Naive thymus-derived CD4-positive, alpha-beta T cell (primary cell): ENCODE data around the gene MAP3K15. TPM values are rescaled to one million over a fixed set of nuclear protein-coding genes. Genes with fewer than 3 reads are reported as not detected.
"Not testable (repeated sequence)": the region's sequence is repeated elsewhere in the genome, so short reads cannot be mapped to it uniquely, and the experiment has no call there.

Source experiments
- ATAC-seq: fragments of 150-1000 bp; cut with Tn5 transposase; 2 replicates; pipeline ENCODE4 v1.10.0; 2021; ENCODE audit warnings: mild to moderate bottlenecking, moderate library complexity
- CTCF ChIA-PET: fragments of 350-600 bp; sonication (Branson Sonifier 250); formaldehyde crosslinking; loops from one replicate; lab custom pipeline; 2021; ENCODE audit warnings: antibody characterized with exemption; lab: Charles Lee
- POLR2A ChIA-PET: fragments of 350-600 bp; sonication (Branson Sonifier 250); formaldehyde crosslinking; loops from one replicate; lab custom pipeline; 2021; ENCODE audit warnings: antibody characterized with exemption, inconsistent platforms; lab: Charles Lee
- DNase-seq, 9 donors: peaks; one replicate each; pipeline versions ENCODE4 v3.0.0 to v3.0.0-alpha.2; 2020 to 2022; ENCODE audit warnings: mixed read lengths in 1 of 9
- H3K27ac ChIP-seq: one replicate; pipeline ENCODE4 v1.7.0; 2013; ENCODE audit warnings: mild to moderate bottlenecking, low read depth, low read length, moderate library complexity
- H3K27me3 ChIP-seq, 2 donors: one replicate each; pipeline ENCODE4 v1.7.0; 2013; ENCODE audit warnings: low read length in 2 of 2, mild to moderate bottlenecking in 2 of 2, moderate library complexity in 2 of 2; ENCODE audit not compliant: control insufficient read depth in 2 of 2, insufficient read depth in 2 of 2
- H3K36me3 ChIP-seq, 3 experiments: 1 replicate in 2 of 3; 2 replicates in 1 of 3; pipeline ENCODE4 v1.7.0; 2013; ENCODE audit warnings: low read length in 3 of 3, mild to moderate bottlenecking in 3 of 3, moderate library complexity in 1 of 3; ENCODE audit not compliant: insufficient read depth in 3 of 3, control insufficient read depth in 2 of 3
- H3K4me1 ChIP-seq, 2 donors: one replicate each; pipeline ENCODE4 v1.7.0; 2013; ENCODE audit warnings: low read length in 2 of 2, mild to moderate bottlenecking in 2 of 2, moderate library complexity in 1 of 2; ENCODE audit not compliant: control insufficient read depth in 2 of 2, insufficient read depth in 2 of 2
- H3K4me3 ChIP-seq: 2 replicates; pipeline ENCODE4 v1.7.0; 2013; ENCODE audit warnings: mild to moderate bottlenecking, low read length
- H3K9me3 ChIP-seq, 3 experiments: 1 replicate in 2 of 3; 2 replicates in 1 of 3; pipeline ENCODE4 v1.7.0; 2013; ENCODE audit warnings: low read length in 3 of 3; ENCODE audit not compliant: control insufficient read depth in 2 of 3
- H3K27ac Mint-ChIP-seq, 9 donors: one replicate each; pipeline ENCODE4 v1.8.0; 2020 to 2022; ENCODE audit warnings: mixed read lengths in 9 of 9, mild to moderate bottlenecking in 8 of 9, moderate library complexity in 5 of 9, inconsistent platforms in 2 of 9
- H3K27me3 Mint-ChIP-seq, 5 donors: one replicate each; pipeline ENCODE4 v1.8.0; 2021 to 2022; ENCODE audit warnings: mixed read lengths in 5 of 5, mild to moderate bottlenecking in 1 of 5
- H3K36me3 Mint-ChIP-seq, 5 donors: one replicate each; pipeline ENCODE4 v1.8.0; 2020 to 2022; ENCODE audit warnings: mixed read lengths in 5 of 5, mild to moderate bottlenecking in 3 of 5, inconsistent platforms in 1 of 5
- H3K4me1 Mint-ChIP-seq, 7 donors: one replicate each; pipeline ENCODE4 v1.8.0; 2020 to 2022; ENCODE audit warnings: mixed read lengths in 7 of 7, mild to moderate bottlenecking in 3 of 7, inconsistent platforms in 1 of 7
- H3K4me3 Mint-ChIP-seq, 10 donors: one replicate each; pipeline ENCODE4 v1.8.0; 2020 to 2022; ENCODE audit warnings: mild to moderate bottlenecking in 10 of 10, mixed read lengths in 10 of 10, moderate library complexity in 6 of 10, inconsistent platforms in 2 of 10
- H3K9me3 Mint-ChIP-seq, 11 donors: one replicate each; pipeline ENCODE4 v1.8.0; 2020 to 2022; ENCODE audit warnings: mixed read lengths in 11 of 11, mild to moderate bottlenecking in 4 of 11, inconsistent platforms in 1 of 11, moderate library complexity in 1 of 11
- intact Hi-C, 2 donors: fragments of 100-400 bp; cut with micrococcal nuclease; formaldehyde crosslinking; loops; one replicate each; pipeline ENCODE4 v1.15.1; 2023
- polyA plus RNA-seq, 2 donors: library from polyadenylated mRNA; unstranded; fragments of 300-500 nt; fragmentation: Illumina TruSeq; gene quantifications; one replicate each; pipeline ENCODE4 v1.2.3, GENCODE V29; 2021
- total RNA-seq, 6 experiments: library from RNA in 5 of 6; stranded (reverse) in 5 of 6; gene quantifications; 1 replicate in 5 of 6; 2 replicates in 1 of 6; pipeline ENCODE4 v1.2.3 and lab custom pipeline; 2021 to 2026

MAP3K15 gene
- total and polyA plus RNA-seq, 7 experiments from 2014 or later, result 0.04 to 0.10 TPM; not detected in 5

GRCh38 chrX:19517965-19518364, 2.7 kb upstream of the MAP3K15 start:
- Histone ChIP-seq H3K4me1 (no peaks in the 10 kb centered on the region), H3K9me3 (no peaks in the 10 kb centered on the region), H3K27ac (no peak overlapping the region), H3K27me3 (no peaks in the 10 kb centered on the region), H3K36me3 (no peaks in the 10 kb centered on the region), H3K4me3 (no peak overlapping the region)
- no peak for ATAC-seq
- DNase-seq, result no peak
- peaks cover 0 to 3% (median 0%) of the 10 kb centered on the region in 5 donors for H3K36me3 Mint-ChIP-seq
- ChIA-PET POLR2A (no interaction called here), CTCF (no interaction called here)
- peaks cover 0 to 18% (median 2%) of the 10 kb centered on the region in 11 donors for H3K9me3 Mint-ChIP-seq
- H3K4me3 Mint-ChIP-seq, result no peak overlapping the region
- H3K27me3 Mint-ChIP-seq, result peaks cover 4 to 29% (median 27%) of the 10 kb centered on the region in 5 donors
- no peak overlapping the region for H3K27ac Mint-ChIP-seq
- intact Hi-C loops, result loop anchor here in 1 of 2 donors (5.0 to 10.0 kb wide), 2 partner anchors 146 to 843 kb away; partner anchors contain the start of gene RS1
- peaks cover 0 to 7% (median 0%) of the 10 kb centered on the region in 7 donors for H3K4me1 Mint-ChIP-seq

- ATAC-seq, result no peak
- CTCF ChIA-PET, result no interaction called here
- no peaks in the 10 kb centered on the region for H3K36me3 ChIP-seq
- Mint-ChIP-seq H3K9me3 (peaks cover 0 to 14% (median 2%) of the 10 kb centered on the region in 11 donors), H3K4me3 (peak overlapping the region; percentile 27 to 72 (median 54)), H3K27me3 (peaks cover 4 to 36% (median 27%) of the 10 kb centered on the region in 5 donors), H3K27ac (no peak overlapping the region), H3K36me3 (no peaks in the 10 kb centered on the region), H3K4me1 (peaks cover 0 to 7% (median 0%) of the 10 kb centered on the region in 7 donors)
- DNase-seq, result no peak
- no peaks in the 10 kb centered on the region for H3K4me1 ChIP-seq
- intact Hi-C loops, result loop anchor here (1.0 to 10.0 kb wide), 3 partner anchors 143 to 841 kb away; partner anchors contain the start of gene RS1 (in 1 of the 2)
- no peak overlapping the region for H3K27ac ChIP-seq
- H3K27me3 ChIP-seq, result no peaks in the 10 kb centered on the region
- H3K9me3 ChIP-seq, result no peaks in the 10 kb centered on the region
- H3K4me3 ChIP-seq, result no peak overlapping the region
- POLR2A ChIA-PET, result no interaction called here
Measured at GRCh38 chrX:19515615-19516105, 352 bp upstream of the MAP3K15 start.

GRCh38 chrX:19513383-19513782, 1.9 kb downstream of the MAP3K15 start:
- intact Hi-C loops, result loop anchor here in 1 of 2 donors (10.0 kb wide), 1 partner anchor 839 kb away; the partner anchor contains the start of gene RS1
- no peak for ATAC-seq
- Histone ChIP-seq H3K4me3 (no peak overlapping the region), H3K9me3 (no peaks in the 10 kb centered on the region), H3K27ac (no peak overlapping the region), H3K4me1 (no peaks in the 10 kb centered on the region), H3K36me3 (no peaks in the 10 kb centered on the region), H3K27me3 (no peaks in the 10 kb centered on the region)
- Mint-ChIP-seq H3K27ac (no peak overlapping the region), H3K4me1 (peaks cover 0 to 7% (median 0%) of the 10 kb centered on the region in 7 donors), H3K9me3 (peaks cover 0 to 17% (median 2%) of the 10 kb centered on the region in 11 donors), H3K27me3 (peaks cover 9 to 37% (median 20%) of the 10 kb centered on the region in 5 donors), H3K36me3 (no peaks in the 10 kb centered on the region), H3K4me3 (peak overlapping the region in 3 of 10 donors; percentile 33 to 48 (median 33))
- CTCF ChIA-PET, result no interaction called here
- no peak for DNase-seq
- POLR2A ChIA-PET, result no interaction called here

- ATAC-seq (no peak), DNase-seq (no peak)
- Histone ChIP-seq H3K27me3 (no peaks in the 10 kb centered on the region), H3K9me3 (no peaks in the 10 kb centered on the region), H3K36me3 (no peaks in the 10 kb centered on the region), H3K27ac (no peak overlapping the region), H3K4me1 (no peaks in the 10 kb centered on the region), H3K4me3 (no peak overlapping the region)
- Mint-ChIP-seq H3K4me3 (peak overlapping the region in 1 of 10 donors; percentile 18), H3K36me3 (no peaks in the 10 kb centered on the region), H3K4me1 (peaks cover 0 to 7% (median 0%) of the 10 kb centered on the region in 7 donors), H3K27me3 (peaks cover 9 to 34% (median 16%) of the 10 kb centered on the region in 5 donors), H3K27ac (no peak overlapping the region), H3K9me3 (peaks cover 0 to 13% (median 2%) of the 10 kb centered on the region in 11 donors)
- intact Hi-C loops, result loop anchor here in 1 of 2 donors (10.0 kb wide), 1 partner anchor 838 kb away; the partner anchor contains the start of gene RS1
- CTCF ChIA-PET, result no interaction called here
- POLR2A ChIA-PET, result no interaction called here
Measured at GRCh38 chrX:19512961-19513360, 2.3 kb downstream of the MAP3K15 start.

- Mint-ChIP-seq H3K36me3 (no peaks in the 10 kb centered on the region), H3K4me1 (peaks cover 0 to 7% (median 0%) of the 10 kb centered on the region in 7 donors), H3K9me3 (peaks cover 0 to 9% (median 2%) of the 10 kb centered on the region in 11 donors), H3K4me3 (no peak overlapping the region), H3K27ac (no peak overlapping the region), H3K27me3 (peaks cover 7 to 32% (median 13%) of the 10 kb centered on the region in 5 donors)
- no peaks in the 10 kb centered on the region for H3K4me1 ChIP-seq
- intact Hi-C loops, result loop anchor here in 1 of 2 donors (10.0 kb wide), 1 partner anchor 838 kb away; the partner anchor contains the start of gene RS1
- DNase-seq, result no peak
- no peak overlapping the region for H3K4me3 ChIP-seq
- H3K27ac ChIP-seq, result no peak overlapping the region
- no peak for ATAC-seq
- POLR2A ChIA-PET, result no interaction called here
- H3K36me3 ChIP-seq, result no peaks in the 10 kb centered on the region
- H3K9me3 ChIP-seq, result no peaks in the 10 kb centered on the region
- CTCF ChIA-PET, result no interaction called here
- H3K27me3 ChIP-seq, result no peaks in the 10 kb centered on the region
Measured at GRCh38 chrX:19512359-19512758, 2.9 kb downstream of the MAP3K15 start.

GRCh38 chrX:19511796-19512195, 3.5 kb downstream of the MAP3K15 start:
- H3K4me1 ChIP-seq, H3K4me1 Mint-ChIP-seq, H3K27me3 ChIP-seq, H3K27ac ChIP-seq, ATAC-seq, H3K9me3 Mint-ChIP-seq, H3K27ac Mint-ChIP-seq, H3K4me3 Mint-ChIP-seq, DNase-seq, H3K4me3 ChIP-seq, CTCF ChIA-PET, H3K9me3 ChIP-seq, H3K36me3 Mint-ChIP-seq, POLR2A ChIA-PET, H3K36me3 ChIP-seq: not testable (repeated sequence)
- H3K27me3 Mint-ChIP-seq, result peaks cover 3 to 27% (median 10%) of the 10 kb centered on the region in 5 donors
- intact Hi-C loops, result loop anchor here in 1 of 2 donors (10.0 kb wide), 1 partner anchor 837 kb away; the partner anchor contains the start of gene RS1

GRCh38 chrX:19496711-19497110, 18.6 kb downstream of the MAP3K15 start:
- no peak for ATAC-seq
- ChIA-PET POLR2A (no interaction called here), CTCF (no interaction called here)
- Histone ChIP-seq H3K27ac (no peak overlapping the region), H3K9me3 (no peaks in the 10 kb centered on the region), H3K4me1 (no peaks in the 10 kb centered on the region), H3K4me3 (no peak overlapping the region), H3K27me3 (no peaks in the 10 kb centered on the region), H3K36me3 (no peaks in the 10 kb centered on the region)
- Mint-ChIP-seq H3K9me3 (no peaks in the 10 kb centered on the region), H3K4me3 (no peak overlapping the region), H3K27me3 (peaks cover 0 to 4% (median 0%) of the 10 kb centered on the region in 5 donors), H3K27ac (no peak overlapping the region), H3K36me3 (no peaks in the 10 kb centered on the region), H3K4me1 (no peaks in the 10 kb centered on the region)
- no peak for DNase-seq
- intact Hi-C loops, result no loop called here
